HEK293T (cell line): ENCODE results near the gene CRABP2.

Experiments used
- CTCF ChIA-PET: fragments of 350-600 bp; formaldehyde crosslinking; extraction: SDS; loops from one replicate; lab custom pipeline; 2021; ENCODE audit warnings: antibody characterized with exemption, inconsistent platforms; lab: Yijun Ruan, JAX
- POLR2A ChIA-PET: fragments of 350-600 bp; formaldehyde crosslinking; extraction: SDS; loops from one replicate; lab custom pipeline; 2020; ENCODE audit warnings: antibody characterized with exemption, inconsistent platforms; lab: Yijun Ruan, JAX
- DNase-seq: peaks from one replicate; pipeline ENCODE4 v3.0.0; 2012; ENCODE audit warnings: mixed read lengths; ENCODE audit errors: extremely low spot score
- ARNT ChIP-seq: fragments of 450-650 bp; IDR thresholded peaks from 2 replicates; pipeline ENCODE4 v1.6.1; 2017; ENCODE audit warnings: mild to moderate bottlenecking
- BHLHE40 ChIP-seq: fragments of 450-650 bp; IDR thresholded peaks from 2 replicates; pipeline ENCODE4 v1.6.1; 2016; ENCODE audit warnings: mild to moderate bottlenecking, moderate library complexity, borderline replicate concordance
- CTBP1 ChIP-seq: fragments of 450-650 bp; IDR thresholded peaks from 2 replicates; pipeline ENCODE4 v1.6.1; 2016; ENCODE audit warnings: borderline replicate concordance
- ELF4 ChIP-seq: fragments of 450-650 bp; IDR thresholded peaks from 2 replicates; pipeline ENCODE4 v1.6.1; 2017; ENCODE audit warnings: antibody characterized with exemption
- FOXA1 ChIP-seq: fragments of 450-650 bp; IDR thresholded peaks from 2 replicates; pipeline ENCODE4 v1.6.1; 2016; ENCODE audit warnings: mild to moderate bottlenecking
- FOXK2 ChIP-seq: fragments of 450-650 bp; IDR thresholded peaks from 2 replicates; pipeline ENCODE4 v1.6.1; 2016; ENCODE audit warnings: mild to moderate bottlenecking
- FOXM1 ChIP-seq: fragments of 450-650 bp; IDR thresholded peaks from 2 replicates; pipeline ENCODE4 v1.6.1; 2017; ENCODE audit warnings: mild to moderate bottlenecking, borderline replicate concordance
- HDGF ChIP-seq: fragments of 450-650 bp; IDR thresholded peaks from 2 replicates; pipeline ENCODE4 v1.6.1; 2017; ENCODE audit warnings: antibody characterized with exemption, borderline replicate concordance
- L3MBTL2 ChIP-seq: fragments of 450-650 bp; conservative IDR thresholded peaks from 2 replicates; pipeline ENCODE4 v1.6.1; 2016; ENCODE audit warnings: mild to moderate bottlenecking
- LEF1 ChIP-seq: fragments of 450-650 bp; IDR thresholded peaks from 2 replicates; pipeline ENCODE4 v1.6.1; 2017; ENCODE audit warnings: mild to moderate bottlenecking, borderline replicate concordance
- NFRKB ChIP-seq: fragments of 450-650 bp; IDR thresholded peaks from 2 replicates; pipeline ENCODE4 v1.6.1; 2016; ENCODE audit warnings: mild to moderate bottlenecking, moderate library complexity
- SP1 ChIP-seq: fragments of 450-650 bp; IDR thresholded peaks from 2 replicates; pipeline ENCODE4 v1.6.1; 2017
- SUZ12 ChIP-seq: fragments of 450-650 bp; IDR thresholded peaks from 2 replicates; pipeline ENCODE4 v1.6.1; 2016; ENCODE audit warnings: mild to moderate bottlenecking
- TARDBP ChIP-seq: fragments of 450-650 bp; IDR thresholded peaks from 2 replicates; pipeline ENCODE4 v1.6.1; 2016
- ZNF384 ChIP-seq: fragments of 450-650 bp; IDR thresholded peaks from 2 replicates; pipeline ENCODE4 v1.6.1; 2016
- TF ChIP-seq, protein P1 (sequence below): fragments of 450-650 bp; IDR thresholded peaks from 2 replicates; pipeline ENCODE4 v1.6.1; 2016

The CRABP2 gene

GRCh38 chr1:156664046-156664766 lies 41.2 kb downstream of the CRABP2 start:
- CTCF ChIA-PET: interaction anchor here (1.3 to 2.0 kb wide), 5 partner anchors 13 to 62 kb away, joined by 3 to 11 read pairs (median 7); partner anchors contain the start of gene NES
- POLR2A ChIA-PET: interaction anchor here (0.7 to 1.8 kb wide), 6 partner anchors 11 to 207 kb away, joined by 3 to 7 read pairs (median 4); partner anchors contain the start of genes ISG20L2, METTL25B and NES
- no peak for DNase-seq
- TF ChIP-seq ZNF384: no peak
- no peak for TF ChIP-seq HDGF
- no peak for TF ChIP-seq NFRKB
- no peak for TF ChIP-seq L3MBTL2
- TF ChIP-seq TARDBP: no peak
- no peak for TF ChIP-seq SUZ12
- TF ChIP-seq ARNT: no peak

GRCh38 chr1:156663178-156663577 lies 42.2 kb downstream of the CRABP2 start:
- POLR2A ChIA-PET: no interaction called here
- DNase-seq: no peak
- CTCF ChIA-PET: no interaction called here
- no peak for TF ChIP-seq LEF1
- TF ChIP-seq, protein P1, sequence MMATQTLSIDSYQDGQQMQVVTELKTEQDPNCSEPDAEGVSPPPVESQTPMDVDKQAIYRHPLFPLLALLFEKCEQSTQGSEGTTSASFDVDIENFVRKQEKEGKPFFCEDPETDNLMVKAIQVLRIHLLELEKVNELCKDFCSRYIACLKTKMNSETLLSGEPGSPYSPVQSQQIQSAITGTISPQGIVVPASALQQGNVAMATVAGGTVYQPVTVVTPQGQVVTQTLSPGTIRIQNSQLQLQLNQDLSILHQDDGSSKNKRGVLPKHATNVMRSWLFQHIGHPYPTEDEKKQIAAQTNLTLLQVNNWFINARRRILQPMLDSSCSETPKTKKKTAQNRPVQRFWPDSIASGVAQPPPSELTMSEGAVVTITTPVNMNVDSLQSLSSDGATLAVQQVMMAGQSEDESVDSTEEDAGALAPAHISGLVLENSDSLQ: no peak
- TF ChIP-seq HDGF: no peak

- ChIA-PET POLR2A (interaction anchor here (1.3 to 4.7 kb wide), 2 partner anchors 8 to 39 kb away, joined by 3 to 25 read pairs; no protein-coding TSS in a partner anchor), CTCF (interaction anchor here (2.6 to 5.4 kb wide), 2 partner anchors 15 to 26 kb away, joined by 22 to 70 read pairs; partner anchors contain the start of gene NES)
Measured at GRCh38 chr1:156662800-156663055, 42.7 kb downstream of the CRABP2 start.

DNA sequence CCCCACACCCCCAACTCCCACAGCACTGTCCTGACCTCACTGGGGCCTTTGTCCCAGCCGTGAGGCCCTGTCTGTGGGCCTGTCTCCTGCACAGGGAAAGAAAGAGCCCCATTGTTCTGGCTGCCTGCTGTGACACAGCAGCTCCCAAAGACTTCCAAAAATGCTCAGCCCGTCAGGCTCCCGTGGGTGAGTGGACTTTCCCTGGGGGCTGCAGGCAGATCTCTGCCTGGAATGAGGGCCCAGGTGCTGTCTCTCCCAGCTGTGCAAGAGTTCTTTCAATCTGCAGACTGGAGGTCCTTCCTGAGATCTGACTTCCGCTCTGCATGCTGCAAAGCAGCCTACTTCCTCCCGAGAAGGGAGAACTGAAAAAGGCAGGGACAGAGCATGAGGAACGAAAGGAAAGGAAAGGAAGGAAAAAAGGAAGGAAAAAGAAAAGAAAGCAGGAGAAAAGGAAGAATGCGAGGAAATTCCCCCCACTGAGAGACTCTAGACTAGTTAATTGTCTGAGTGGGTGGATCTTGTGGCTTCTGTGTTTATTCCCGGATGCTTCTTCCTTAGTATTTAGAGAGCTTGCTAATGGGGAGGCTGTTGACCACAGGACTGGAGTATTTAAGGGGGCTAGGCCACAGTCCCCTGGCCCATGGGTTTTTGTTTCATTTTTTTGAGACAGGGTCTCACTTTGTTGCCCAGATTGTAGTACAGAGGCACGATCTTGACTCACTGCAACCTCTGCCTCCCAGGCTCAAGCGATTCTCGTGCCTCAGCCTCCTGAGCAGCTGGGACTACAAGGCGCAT lies 43.2 kb downstream of the CRABP2 start:
- TF ChIP-seq L3MBTL2 (no peak), ARNT (no peak), FOXA1 (no peak), SP1 (no peak), HDGF (no peak), LEF1 (no peak), CTBP1 (no peak), TARDBP (no peak), ZNF384 (no peak), SUZ12 (no peak), NFRKB (no peak)
- TF ChIP-seq, protein P1: no peak
- ChIA-PET POLR2A (interaction anchor here (1.0 to 5.2 kb wide), 8 partner anchors 9 to 90 kb away, joined by 3 to 122 read pairs (median 8); partner anchors contain the start of genes HDGF, ISG20L2, METTL25B and NAXE), CTCF (interaction anchor here (1.4 to 8.3 kb wide), 4 partner anchors 16 to 37 kb away, joined by 6 to 97 read pairs (median 46); partner anchors contain the start of gene NES)
- DNase-seq: no peak

More at GRCh38 chr1:156662800-156663055, 42.7 kb downstream of the CRABP2 start:
- no peak for DNase-seq
- TF ChIP-seq HDGF (no peak), BHLHE40 (no peak), SP1 (no peak), ZNF384 (no peak), TARDBP (no peak), CTBP1 (no peak), ELF4 (no peak)
- TF ChIP-seq, protein P1: no peak

GRCh38 chr1:156660752-156661112 lies 44.7 kb downstream of the CRABP2 start:
- ChIA-PET POLR2A (interaction anchor here (0.8 to 5.2 kb wide), 20 partner anchors 9 to 226 kb away, joined by 3 to 122 read pairs (median 4); partner anchors contain the start of genes HAPLN2, HDGF, ISG20L2 and METTL25B), CTCF (interaction anchor here (0.5 to 8.3 kb wide), 12 partner anchors 12 to 277 kb away, joined by 3 to 97 read pairs (median 7); partner anchors contain the start of genes HAPLN2 and NES)
- DNase-seq: no peak
- no peak for TF ChIP-seq SP1
- TF ChIP-seq CTBP1: no peak
- TF ChIP-seq TARDBP: no peak
- no peak for TF ChIP-seq ELF4
- no peak for TF ChIP-seq NFRKB
- TF ChIP-seq HDGF: no peak
- no peak for TF ChIP-seq FOXK2
- no peak for TF ChIP-seq ZNF384
- TF ChIP-seq, protein P1: no peak
- TF ChIP-seq FOXA1: no peak
- TF ChIP-seq L3MBTL2: no peak
- no peak for TF ChIP-seq ARNT
- no peak for TF ChIP-seq LEF1
- TF ChIP-seq SUZ12: no peak
- TF ChIP-seq FOXM1: no peak
- no peak for TF ChIP-seq BHLHE40
